Left hindlimb (tissue), 1 donor: ENCODE data around the gene TEX101.
"Not testable (repeated sequence)": the region's sequence is repeated elsewhere in the genome, so short reads cannot be mapped to it uniquely, and the experiment has no call there.

Source experiments
- DNase-seq: peaks from one replicate; pipeline ENCODE4 v3.0.0-alpha.2; 2018

Gene TEX101, protein sequence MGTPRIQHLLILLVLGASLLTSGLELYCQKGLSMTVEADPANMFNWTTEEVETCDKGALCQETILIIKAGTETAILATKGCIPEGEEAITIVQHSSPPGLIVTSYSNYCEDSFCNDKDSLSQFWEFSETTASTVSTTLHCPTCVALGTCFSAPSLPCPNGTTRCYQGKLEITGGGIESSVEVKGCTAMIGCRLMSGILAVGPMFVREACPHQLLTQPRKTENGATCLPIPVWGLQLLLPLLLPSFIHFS

DNA sequence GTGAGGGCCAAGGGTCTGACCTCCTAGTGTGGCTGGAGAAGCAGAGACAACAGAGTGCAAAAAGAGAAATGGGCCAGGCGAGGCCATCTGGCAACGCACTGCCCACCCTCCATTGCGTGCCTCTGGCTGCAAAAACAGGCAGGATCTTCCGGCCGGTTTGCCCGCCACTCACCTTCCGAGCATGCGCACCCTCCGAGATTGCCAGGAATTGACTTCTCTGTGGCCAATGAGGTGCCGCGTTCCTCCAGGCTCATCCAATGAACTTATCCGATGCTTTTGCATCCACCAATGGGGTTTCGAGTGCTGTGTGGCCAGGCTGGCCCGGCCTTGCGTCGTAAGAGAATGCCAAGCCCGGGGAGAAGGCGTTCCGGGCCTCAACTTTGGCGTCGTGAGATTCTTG lies at the start of gene TEX101:
Gene TEX101, plus strand, starts transcription at position 337 of the 400 bp plus-strand sequence. CDS start 1,030 bp downstream, outside the sequence.
- DNase-seq, result no peak

DNA sequence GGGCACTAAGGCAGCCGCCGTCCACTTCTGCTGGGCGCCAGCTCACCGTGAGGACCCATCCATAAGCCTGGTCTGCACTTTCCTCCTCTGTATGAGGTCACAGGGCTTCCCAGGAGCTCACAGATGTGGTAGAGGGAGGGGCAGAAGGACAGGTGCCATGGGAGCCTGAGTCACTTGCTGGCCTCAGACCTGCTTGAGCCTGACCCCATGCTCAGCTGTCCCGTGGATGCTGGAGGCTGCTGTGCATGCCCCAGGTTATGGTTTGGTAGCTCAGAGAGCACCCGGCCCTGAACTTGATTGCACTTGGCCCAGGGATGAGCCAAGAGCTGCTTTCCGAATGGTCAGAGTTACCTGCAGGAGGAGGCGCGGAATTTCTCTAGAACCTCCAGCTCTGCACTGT lies 49.0 kb upstream of the TEX101 start:
- not testable (repeated sequence) for DNase-seq

DNA sequence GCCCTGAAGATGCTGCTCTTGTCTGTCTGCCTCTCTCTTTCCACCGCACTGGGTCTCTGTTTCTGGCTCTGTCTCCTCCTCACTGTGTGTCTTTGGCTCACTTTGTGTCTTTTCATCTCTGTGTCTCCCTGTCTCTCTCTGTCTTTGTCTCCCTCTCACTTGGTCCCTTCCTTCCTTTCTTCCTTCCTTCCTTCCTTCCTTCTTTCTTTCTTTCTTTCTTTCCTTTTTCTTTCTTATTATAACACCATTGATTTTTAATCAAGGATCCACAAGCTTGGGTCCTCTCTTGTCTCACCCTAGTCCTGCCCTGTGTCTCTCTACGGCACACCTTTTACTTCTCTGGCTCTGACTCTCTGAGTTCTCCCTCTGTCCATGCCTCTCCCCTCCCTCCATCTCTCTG lies 46.9 kb upstream of the TEX101 start:
- no peak for DNase-seq

DNA sequence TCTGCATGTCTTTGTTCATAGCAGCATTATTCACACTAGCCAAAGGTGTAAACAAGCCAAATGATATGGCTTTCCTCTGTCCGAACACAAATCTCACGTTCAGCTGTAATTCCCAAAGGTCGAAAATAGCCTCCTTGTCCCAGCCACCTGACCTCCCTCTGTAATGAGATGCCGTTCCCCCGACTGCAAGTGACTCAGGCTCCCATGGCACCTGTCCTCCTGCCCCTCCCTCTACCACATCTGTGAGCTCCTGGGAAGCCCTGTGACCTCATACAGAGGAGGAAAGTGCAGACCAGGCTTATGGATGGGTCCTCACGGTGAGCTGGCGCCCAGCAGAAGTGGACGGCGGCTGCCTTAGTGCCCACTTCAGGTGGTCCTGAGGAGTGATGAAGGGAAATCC lies 45.8 kb upstream of the TEX101 start:
- DNase-seq, result not testable (repeated sequence)

DNA sequence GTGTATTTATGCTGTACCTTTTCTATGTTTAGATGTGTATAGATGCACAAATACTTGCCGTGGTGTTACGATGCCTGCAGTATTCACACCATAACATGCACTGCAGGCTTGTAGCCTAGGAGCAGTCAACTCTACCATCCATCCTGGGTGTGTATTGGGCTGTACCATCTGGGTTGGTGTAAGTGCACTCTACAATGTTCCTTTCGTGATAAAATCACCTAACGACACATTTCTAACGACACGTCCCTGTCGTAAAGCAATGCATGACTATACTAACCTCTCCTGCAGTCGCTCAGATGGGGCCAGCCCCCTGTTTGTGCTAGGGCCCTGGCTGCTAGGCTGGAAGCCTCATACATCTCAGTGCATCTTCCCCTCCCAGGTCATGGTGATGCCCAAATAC lies 42.8 kb upstream of the TEX101 start:
- DNase-seq, result no peak

DNA sequence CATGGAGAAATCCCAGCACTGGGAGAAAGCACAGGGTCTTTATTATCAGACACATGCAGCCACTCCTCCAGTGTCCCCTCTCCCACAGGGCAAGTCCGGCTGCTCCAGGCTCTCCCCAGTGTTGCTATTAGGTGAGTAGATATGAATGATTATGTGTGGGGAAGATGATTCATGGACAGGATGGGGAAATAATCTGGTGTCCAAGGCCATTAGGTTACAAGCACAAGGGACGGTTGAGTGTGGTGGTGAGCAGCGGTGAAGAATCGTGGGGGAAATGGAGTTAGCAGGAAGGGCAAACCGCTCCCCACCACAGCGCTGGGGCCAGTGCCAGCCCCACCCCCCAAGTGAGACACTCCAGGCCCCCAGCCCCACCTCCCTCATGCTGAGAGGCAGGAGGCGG lies 42.2 kb upstream of the TEX101 start:
- no peak for DNase-seq

DNA sequence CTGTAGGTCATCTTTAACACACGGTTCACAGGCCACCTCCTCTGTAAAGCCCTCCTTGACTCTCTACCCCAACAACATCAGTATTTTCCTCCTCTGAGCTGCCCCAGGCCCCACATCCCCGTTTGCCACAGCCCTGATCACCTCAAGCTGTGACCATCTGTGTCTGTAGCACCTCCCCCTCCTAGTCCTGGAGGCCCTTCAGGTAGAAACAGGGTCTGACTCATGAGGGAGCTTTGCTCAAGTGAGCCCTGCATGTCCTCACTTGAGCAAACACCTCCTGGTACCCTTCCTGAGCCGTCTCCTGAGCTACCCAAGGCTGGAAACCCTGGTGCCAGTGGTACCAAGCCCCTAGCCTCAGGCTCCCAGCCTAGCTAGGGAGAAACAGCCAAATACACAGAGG lies 37.1 kb upstream of the TEX101 start:
- DNase-seq, result not testable (repeated sequence)

DNA sequence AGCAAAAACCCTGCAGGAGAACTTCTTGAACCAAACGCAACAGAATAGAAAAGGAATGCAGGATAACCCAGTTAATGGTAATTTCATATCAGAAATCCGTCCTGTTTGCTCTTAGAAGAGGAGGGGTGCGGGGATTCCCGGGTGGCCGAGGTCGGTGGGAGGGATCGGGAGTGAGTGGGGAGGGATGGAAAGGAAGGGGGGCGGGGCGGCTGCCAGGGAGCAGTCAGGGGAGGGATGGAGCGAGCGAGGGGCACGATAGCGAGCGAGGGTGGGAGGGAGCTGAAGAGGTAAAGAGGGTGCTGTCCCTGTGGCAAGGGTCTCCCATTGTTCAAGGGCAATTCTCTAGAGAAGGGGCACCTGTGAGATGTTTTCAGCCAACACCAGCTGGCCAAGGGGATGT lies 34.7 kb upstream of the TEX101 start:
- DNase-seq, result no peak

DNA sequence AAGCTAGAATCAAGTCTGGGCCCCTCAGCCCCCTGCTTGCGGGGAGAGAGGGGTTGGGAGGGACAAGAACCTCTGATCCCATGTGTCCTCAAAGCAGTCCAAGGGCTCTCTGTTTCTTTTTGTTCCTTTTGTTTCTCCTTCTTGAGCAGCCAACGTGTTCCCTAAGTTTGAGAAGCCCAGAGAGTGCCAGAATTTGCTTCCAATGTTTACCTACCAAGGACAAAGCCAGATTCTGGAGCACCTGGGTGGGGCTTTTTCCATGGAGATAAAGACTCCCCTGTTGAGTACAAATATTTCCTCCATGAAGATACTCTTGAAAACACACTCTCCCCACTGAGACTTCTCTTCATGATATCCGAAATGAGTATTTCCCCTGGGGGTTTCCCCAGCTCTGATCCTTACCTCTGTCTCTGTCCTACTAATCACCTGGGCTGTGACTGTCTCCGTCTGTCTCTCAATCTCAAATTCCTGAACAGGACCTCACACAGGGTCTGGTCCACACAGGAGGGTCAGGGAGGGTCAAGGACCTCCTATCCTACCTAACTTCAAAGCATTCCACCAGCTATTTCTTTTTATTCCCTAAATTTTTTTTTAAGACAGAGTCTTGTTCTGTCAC lies 33.8 kb upstream of the TEX101 start:
- no peak for DNase-seq

DNA sequence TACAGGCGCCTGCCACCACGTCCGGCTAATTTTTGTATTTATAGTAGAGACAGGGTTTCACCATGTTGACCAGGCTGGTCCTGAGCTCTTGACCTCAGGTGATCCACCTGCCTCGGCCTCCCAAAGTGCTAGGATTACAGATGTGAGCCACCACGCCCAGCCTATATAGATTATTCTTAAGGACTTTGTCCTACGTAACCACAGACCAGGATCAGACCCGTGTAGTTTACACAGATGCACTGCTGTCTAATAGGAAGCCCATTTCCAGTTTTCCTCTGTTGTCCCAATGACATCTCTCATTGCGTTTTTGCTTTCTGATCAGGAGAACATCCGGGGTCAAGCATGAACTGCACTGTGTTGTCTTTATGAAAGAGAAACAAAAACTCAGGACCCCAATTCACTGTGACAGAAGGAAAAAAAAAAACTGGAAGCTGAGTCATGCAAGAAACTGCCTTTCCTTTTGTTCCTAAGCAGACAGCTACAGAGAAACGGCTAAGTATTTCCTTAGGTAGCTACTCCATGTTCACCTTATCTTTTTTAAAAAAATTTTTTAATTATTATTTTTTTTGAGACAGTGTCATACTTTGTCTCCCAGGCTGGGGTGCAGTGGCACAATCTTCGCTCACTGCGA lies 32.0 kb upstream of the TEX101 start:
- not testable (repeated sequence) for DNase-seq

DNA sequence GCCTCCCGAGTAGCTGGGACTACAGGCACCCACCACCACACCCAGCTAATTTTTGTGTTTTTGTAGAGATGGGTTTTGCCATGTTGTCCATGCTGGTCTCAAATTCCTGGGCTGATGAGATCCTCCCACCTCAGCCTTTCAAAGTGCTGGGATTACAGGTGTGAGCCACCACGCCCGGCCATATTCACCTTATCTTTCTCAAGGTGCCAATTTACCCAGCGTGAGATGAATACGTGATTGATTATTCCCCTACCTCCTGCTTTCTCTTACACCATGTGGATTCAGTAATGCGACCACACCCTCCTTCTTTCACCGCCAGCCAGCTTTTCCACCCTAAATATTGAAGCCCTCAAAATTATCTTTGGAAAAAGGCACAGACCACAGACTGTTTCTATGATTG lies 31.4 kb upstream of the TEX101 start:
- not testable (repeated sequence) for DNase-seq

DNA sequence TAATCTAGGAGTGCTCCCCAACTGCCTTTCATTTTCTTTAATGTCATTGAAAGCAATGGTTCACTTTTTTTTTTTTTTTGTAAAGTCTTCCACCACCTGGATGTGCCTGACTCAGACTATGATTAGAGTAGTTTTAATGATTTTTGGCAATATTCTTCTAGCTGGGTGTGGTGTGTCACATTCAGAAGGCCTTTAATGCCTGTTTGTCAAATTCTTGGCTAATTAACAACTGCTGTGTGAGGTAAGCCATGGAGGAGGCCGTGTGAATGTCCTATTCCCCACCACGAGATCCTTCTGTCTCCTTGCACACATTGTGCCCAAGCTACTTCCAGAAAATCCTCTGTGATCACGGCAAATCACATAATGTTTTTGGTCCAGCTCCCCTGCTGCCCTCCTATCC lies 30.9 kb upstream of the TEX101 start:
- not testable (repeated sequence) for DNase-seq

DNA sequence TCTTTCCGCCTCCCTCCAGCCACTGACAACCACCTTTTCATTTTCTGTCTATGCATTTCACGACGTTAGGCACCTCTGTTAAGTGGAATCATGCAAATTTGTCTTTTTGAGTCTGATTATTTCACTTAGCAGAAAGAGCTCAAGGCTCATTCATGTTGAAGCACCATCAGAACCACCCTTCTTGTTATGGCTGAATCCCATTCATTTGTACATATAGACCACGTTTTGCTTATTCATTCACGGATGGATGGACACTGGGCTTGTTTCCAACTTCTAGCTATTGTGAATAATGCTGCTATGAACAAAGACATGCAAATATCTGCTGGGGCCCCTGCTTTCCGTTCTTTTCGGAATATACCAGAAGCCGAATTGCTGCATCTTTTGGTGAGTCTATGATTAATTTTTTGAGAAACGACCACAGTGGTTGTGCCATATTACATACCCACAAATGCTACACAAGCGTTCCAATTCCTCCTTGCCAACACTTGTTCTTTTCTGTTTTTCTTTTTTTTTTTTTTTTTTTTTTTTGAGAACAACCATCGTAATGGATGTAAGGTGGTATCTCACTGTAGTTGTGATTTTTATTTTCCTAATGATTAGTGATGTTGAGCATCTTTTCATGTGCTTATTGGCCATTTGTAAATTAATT lies 23.7 kb upstream of the TEX101 start:
- not testable (repeated sequence) for DNase-seq

DNA sequence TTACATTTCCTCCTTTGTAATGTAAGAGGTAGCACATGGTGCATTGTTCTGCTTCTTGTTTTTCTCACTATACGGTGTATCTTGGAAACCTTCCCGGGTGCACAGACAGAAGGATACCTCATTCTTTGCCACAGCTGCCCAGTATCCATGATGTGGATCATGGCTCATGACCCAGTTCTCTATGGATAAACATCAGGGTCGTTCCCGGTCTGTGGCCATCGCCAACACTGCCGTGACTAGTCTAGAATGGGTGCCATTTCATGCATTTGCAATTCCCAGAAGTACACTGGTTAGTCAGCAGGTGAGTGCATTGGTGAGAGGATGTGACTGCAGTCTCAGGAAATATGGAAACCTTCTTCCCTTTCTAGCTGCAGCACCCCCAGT lies 23.1 kb upstream of the TEX101 start:
- not testable (repeated sequence) for DNase-seq

DNA sequence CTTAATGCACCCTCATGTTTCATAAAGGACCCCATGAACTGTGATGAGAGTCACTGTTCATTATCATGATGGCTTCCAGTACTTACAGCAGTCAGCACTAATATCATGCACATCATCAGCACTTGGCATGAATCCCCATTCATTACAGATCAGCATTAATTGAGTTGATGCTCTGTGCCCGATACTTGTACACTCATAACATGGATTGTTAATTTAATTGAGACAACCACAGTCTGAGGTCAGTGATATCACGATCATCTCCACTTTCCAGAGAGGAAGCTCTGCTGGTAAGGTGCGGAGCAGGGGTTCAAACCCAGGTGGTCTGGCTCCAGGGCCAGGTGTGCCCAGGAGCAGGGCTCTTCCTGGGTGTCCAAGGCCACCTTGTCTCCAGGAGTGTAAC lies 21.2 kb upstream of the TEX101 start:
- not testable (repeated sequence) for DNase-seq

DNA sequence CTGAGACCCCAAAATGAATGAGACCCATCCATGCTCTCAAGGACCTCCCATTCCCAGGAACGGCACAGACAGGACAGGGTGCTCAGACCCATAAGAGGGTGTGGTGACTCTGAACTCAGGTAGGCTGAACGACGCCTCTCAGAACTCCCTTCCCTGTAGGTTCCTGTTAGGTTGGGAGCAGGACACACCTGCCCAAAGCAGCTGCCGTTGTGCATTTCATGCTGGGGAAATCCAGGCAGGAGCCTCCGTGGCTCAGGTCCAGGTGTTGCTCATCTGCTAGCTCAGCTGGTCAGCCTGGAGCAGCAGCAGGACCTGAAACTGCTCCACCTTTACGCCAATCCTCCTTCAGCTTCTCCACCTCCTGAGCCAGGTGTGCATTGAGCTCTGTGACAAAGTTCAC lies 19.1 kb upstream of the TEX101 start:
- DNase-seq, result no peak

DNA sequence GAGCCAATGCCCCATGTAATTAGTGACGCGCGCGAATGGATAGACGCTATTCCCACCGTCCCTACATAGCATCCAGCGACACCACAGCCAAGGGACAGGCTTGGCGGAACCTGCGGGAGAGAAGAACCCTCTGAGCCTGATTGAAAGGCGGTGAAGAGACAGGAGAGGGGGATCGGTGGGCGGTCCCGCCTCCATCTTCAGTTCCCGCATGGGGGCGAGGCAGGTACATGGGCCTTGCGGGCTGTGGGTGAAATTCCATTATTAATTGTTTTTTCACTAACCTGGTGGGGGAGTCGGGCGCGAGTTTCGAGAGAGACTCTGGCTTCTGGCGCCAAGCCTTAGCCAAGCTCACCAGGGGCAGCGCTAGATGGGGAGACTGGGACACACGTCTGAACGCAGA lies 8.4 kb upstream of the TEX101 start:
- DNase-seq, result no peak

DNA sequence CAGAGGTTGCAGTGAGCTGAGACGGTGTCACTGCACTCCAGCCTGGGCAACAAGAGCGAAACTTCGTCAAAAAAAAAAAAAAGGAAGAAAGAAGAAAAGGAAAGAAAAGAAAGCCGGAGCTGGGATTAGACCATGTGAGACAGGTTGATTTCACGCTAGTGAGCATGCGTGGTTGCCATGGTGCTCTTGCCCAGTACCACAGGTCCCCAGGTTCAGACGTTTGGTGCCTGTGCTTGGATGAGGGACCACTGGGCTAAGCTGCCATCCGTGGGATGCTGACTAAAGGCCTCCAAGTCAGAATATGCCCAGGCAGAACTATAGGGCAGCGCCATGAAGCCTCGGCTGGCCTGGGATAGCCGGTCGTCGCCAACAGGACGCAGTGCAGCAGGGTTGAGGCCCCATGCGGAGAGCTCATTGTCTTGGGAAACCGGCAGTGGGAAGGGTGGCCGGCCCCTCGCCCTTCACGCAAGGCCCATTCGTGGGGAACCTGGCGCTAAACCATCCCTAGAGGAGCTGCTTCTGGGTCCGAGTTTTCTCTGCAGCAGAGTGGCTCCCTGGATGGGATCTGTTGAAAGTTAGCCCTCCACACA lies 7.2 kb upstream of the TEX101 start:
- no peak for DNase-seq

DNA sequence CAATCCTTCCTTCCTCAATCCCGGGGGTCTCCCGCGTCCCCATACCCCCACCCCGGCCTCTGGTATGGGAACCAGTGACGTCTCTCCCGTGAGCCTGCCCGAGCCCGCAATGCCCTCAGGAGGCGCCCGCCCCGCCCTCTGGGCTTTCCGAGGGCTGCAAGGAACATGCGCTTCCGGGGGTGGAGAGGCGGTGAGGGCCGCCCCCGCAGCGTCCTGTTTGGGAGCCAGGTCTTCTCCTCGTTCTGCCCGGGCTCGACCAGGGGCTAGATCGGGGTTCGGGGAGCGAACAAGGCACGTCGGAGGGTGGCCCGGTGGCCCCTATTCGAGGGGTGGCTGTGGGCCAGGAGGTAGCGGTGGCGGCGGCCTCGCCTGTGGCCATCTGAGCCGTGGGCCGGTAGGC lies 6.6 kb upstream of the TEX101 start:
- DNase-seq, result no peak

DNA sequence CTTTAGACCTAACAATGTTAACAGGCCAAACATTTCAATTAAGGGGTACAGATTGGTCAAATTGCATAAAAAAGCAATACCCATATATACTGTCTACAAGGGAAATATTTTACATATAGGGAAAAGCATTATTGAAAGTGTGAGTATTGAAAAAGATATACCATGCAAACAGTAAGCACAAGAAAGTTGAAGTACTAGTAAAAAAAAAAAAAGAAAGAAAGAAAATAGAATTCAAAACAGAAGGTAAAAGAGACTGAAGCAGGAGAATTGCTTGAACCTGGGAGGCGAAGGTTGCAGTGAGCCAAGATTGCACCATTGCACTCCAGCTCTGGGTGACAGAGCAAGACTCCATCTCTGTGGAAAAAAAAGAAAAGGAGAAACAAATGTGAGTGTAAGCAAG lies 5.3 kb upstream of the TEX101 start:
- no peak for DNase-seq

DNA sequence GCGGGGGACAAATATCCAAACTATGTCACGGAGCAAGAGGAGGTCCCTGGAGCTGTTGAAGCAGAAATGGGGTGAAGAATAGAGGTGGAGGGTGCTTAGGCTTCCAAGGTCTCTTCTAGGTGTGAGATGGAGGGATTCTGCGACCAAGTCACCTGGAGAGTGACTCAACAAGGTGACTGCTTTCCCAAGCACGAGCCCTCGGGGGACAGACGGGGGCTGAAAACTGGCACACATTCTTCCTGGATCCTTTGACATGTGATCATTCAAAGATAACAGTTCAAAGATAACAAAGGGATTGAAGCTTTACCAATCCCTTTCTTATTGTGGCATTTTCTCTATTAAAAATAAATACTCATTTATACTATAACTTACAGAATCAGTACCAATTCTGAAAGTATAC lies 2.2 kb upstream of the TEX101 start:
- DNase-seq, result no peak

DNA sequence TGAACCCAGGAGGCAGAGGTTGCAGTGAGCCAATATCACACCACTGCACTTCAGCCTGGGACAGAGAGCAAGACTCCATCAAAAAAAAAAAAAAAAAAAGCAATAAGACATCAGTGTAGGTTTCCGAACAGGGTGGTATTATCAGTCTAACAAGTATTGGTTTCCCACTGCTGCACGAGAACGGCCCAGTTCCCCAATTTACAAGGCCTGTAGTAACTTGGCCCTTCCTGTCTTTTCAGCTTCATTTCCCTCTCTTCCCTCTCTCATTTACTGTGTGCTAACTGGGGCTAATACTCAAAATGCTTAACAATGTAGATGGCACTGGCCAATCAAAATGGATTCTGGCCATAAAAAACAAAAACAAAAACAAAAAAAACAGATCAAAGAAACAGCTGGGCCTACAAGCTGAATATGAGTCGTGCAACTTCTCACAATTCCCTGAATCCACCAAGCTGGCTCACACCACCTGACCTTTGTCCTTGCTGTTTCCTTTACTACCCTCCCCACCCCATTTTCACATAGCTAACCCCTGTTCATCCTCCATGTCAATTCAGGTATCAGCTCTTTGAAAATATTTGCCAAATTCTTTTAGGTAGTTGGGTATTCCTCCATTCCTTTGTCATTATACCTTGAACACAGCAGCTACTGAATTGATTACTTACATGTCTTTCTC lies 2.4 kb downstream of the TEX101 start:
- no peak for DNase-seq

DNA sequence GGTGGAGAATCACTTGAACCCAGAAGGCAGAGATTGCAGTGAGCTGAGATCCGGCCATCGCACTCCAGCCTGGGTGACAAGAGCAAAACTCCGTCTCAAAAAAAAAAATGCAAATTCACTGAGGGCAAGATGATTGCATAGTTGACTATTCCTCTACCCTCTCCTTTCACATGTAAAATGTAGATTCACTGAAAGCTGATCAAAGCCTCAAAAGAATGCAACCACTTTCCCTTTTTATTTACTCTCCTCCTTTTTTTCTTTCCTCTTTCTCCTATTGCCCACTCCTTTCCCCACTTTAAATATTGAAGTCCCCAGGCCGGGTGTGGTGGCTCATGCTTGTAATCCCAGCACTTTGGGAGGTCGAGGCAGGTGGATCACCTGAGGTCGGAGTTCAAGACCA lies 6.3 kb downstream of the TEX101 start:
- no peak for DNase-seq
